K562 (cell line): Measurements from ENCODE around the gene TUT1. TPM values are rescaled to one million over a fixed set of nuclear protein-coding genes. Genes with fewer than 3 reads are reported as not detected.

Source experiments
- ATF1 ChIP-seq, 2 experiments: fragments of 450-650 bp in 1 of 2; IDR thresholded peaks; 2 replicates each; pipeline ENCODE4 v1.6.1; 2016; ENCODE audit warnings: missing compliant biosample characterization in 1 of 2, missing genetic modification characterization in 1 of 2
- CC2D1A ChIP-seq: fragments of 450-650 bp; IDR thresholded peaks from 2 replicates; pipeline ENCODE4 v1.6.1; 2017; ENCODE audit warnings: mild to moderate bottlenecking
- ESRRA ChIP-seq: fragments of 450-650 bp; IDR thresholded peaks from 2 replicates; pipeline ENCODE4 v1.6.1; 2014; ENCODE audit warnings: low read depth, mild to moderate bottlenecking, moderate library complexity, borderline replicate concordance
- FIP1L1 ChIP-seq: fragments of 200-400 bp; formaldehyde crosslinking; IDR thresholded peaks from 2 replicates; pipeline ENCODE4 v1.6.1; 2018; ENCODE audit warnings: mild to moderate bottlenecking, low read depth, low read length; ENCODE audit not compliant: poor library complexity, severe bottlenecking
- FOXP1 ChIP-seq: sonication (generic); formaldehyde crosslinking; IDR thresholded peaks from 2 replicates; pipeline ENCODE4 v1.8.0; 2022; ENCODE audit warnings: mild to moderate bottlenecking, missing genetic modification reagents
- GABPB1 ChIP-seq: sonication (generic); formaldehyde crosslinking; IDR thresholded peaks from 2 replicates; pipeline ENCODE4 v1.8.0; 2022; ENCODE audit warnings: mild to moderate bottlenecking, missing genetic modification reagents
- GATAD2B ChIP-seq: fragments of 450-650 bp; IDR thresholded peaks from 2 replicates; pipeline ENCODE4 v1.6.1; 2017; ENCODE audit warnings: mild to moderate bottlenecking, borderline replicate concordance
- HNRNPLL ChIP-seq: fragments of 200-400 bp; formaldehyde crosslinking; IDR thresholded peaks from 2 replicates; pipeline ENCODE4 v1.6.1; 2017; ENCODE audit warnings: low read length, low read depth, mild to moderate bottlenecking; ENCODE audit not compliant: poor library complexity, severe bottlenecking
- KAT7 ChIP-seq: sonication (generic); formaldehyde crosslinking; IDR thresholded peaks from 2 replicates; pipeline ENCODE4 v1.8.0; 2022; ENCODE audit warnings: missing genetic modification reagents, mild to moderate bottlenecking, borderline replicate concordance
- L3MBTL2 ChIP-seq: fragments of 450-650 bp; IDR thresholded peaks from 2 replicates; pipeline ENCODE4 v1.6.1; 2016; ENCODE audit warnings: mild to moderate bottlenecking, moderate library complexity
- MAZ ChIP-seq, 2 experiments: fragments of 450-650 bp in 1 of 2; sonication (generic) in 1 of 2; formaldehyde crosslinking; IDR thresholded peaks in 1 of 2; conservative IDR thresholded peaks in 1 of 2; 2 replicates each; pipeline versions ENCODE4 v1.4.0 to v1.5.0; 2020; ENCODE audit warnings: mild to moderate bottlenecking in 1 of 2, missing genetic modification reagents in 1 of 2
- MNT ChIP-seq, 2 experiments: fragments of 450-650 bp; conservative IDR thresholded peaks; 2 replicates each; pipeline ENCODE4 v1.6.1; 2017; ENCODE audit warnings: mild to moderate bottlenecking in 2 of 2, moderate library complexity in 2 of 2
- PHTF2 ChIP-seq: fragments of 250-450 bp; sonication (Bioruptor Pico); IDR thresholded peaks from 2 replicates; pipeline ENCODE4 v1.5.0; 2021; ENCODE audit warnings: mild to moderate bottlenecking
- PML ChIP-seq: IDR thresholded peaks from 2 replicates; pipeline ENCODE4 v1.6.1; 2012; ENCODE audit warnings: low read length, inconsistent platforms
- PRPF4 ChIP-seq: fragments of 200-400 bp; formaldehyde crosslinking; IDR thresholded peaks from one replicate; pipeline ENCODE4 v1.6.1; 2017; ENCODE audit warnings: low read length, low read depth, mild to moderate bottlenecking; ENCODE audit not compliant: insufficient read depth, poor library complexity, severe bottlenecking
- RBM22 ChIP-seq: fragments of 200-400 bp; formaldehyde crosslinking; IDR thresholded peaks from 2 replicates; pipeline ENCODE4 v1.6.1; 2018; ENCODE audit warnings: low read length, low read depth; ENCODE audit not compliant: poor library complexity, severe bottlenecking
- TAL1 ChIP-seq: fragments of 450-650 bp; IDR thresholded peaks from 2 replicates; pipeline ENCODE4 v1.6.1; 2016; ENCODE audit warnings: mild to moderate bottlenecking
- ZBTB33 ChIP-seq: sonication (generic); formaldehyde crosslinking; IDR thresholded peaks from 2 replicates; pipeline ENCODE4 v1.8.1; 2023; ENCODE audit warnings: mild to moderate bottlenecking, missing genetic modification reagents
- ZNF23 ChIP-seq: fragments of 250-450 bp; sonication (Bioruptor Pico); IDR thresholded peaks from 2 replicates; pipeline ENCODE4 v1.4.0; 2020; ENCODE audit warnings: mild to moderate bottlenecking
- ZNF436 ChIP-seq: fragments of 250-450, 450-650 bp; sonication (Bioruptor Pico); formaldehyde crosslinking; IDR thresholded peaks from 2 replicates; pipeline ENCODE4 v1.7.0; 2020; ENCODE audit warnings: mild to moderate bottlenecking
- ZNF740 ChIP-seq, 3 experiments: fragments of 200-800 bp in 1 of 3; sonication (Bioruptor generic) in 1 of 3; sonication (generic) in 1 of 3; formaldehyde crosslinking in 1 of 3; IDR thresholded peaks; 2 replicates each; pipeline versions ENCODE4 v1.6.1 to v1.8.0; 2016 to 2022; ENCODE audit warnings: mild to moderate bottlenecking in 2 of 3, missing compliant biosample characterization in 2 of 3, missing genetic modification characterization in 2 of 3, missing genetic modification reagents in 1 of 3
- ZNF766 ChIP-seq: fragments of 200-800 bp; sonication (Bioruptor generic); conservative IDR thresholded peaks from 2 replicates; pipeline ENCODE4 v1.6.1; 2016; ENCODE audit warnings: missing genetic modification characterization, missing compliant biosample characterization
- polyA plus RNA-seq, 8 experiments: library from polyadenylated mRNA; depleted of rRNA in 4 of 8; stranded (reverse) in 5 of 8; unstranded in 3 of 8; fragments of >200 nt; fragmentation: Nextera tagmentation in 2 of 8; fragmentation: Illumina TruSeq in 1 of 8; extraction: Ambion mirVana in 2 of 8; extraction: Trizol in 1 of 8; gene quantifications; 2 replicates each; pipeline versions ENCODE4 v1.2.1 to v1.2.3, GENCODE V29; 2011 to 2014; ENCODE audit warnings: inconsistent platforms in 1 of 8, missing spikeins in 1 of 8
- total RNA-seq, 7 experiments: library from RNA; depleted of rRNA in 6 of 7; stranded (reverse); fragments of >200 nt in 6 of 7; fragmentation: Illumina TruSeq in 2 of 7; extraction: Trizol in 2 of 7; gene quantifications; 2 replicates each; pipeline versions ENCODE4 v1.2.1 to v1.2.3, GENCODE V29; 2011 to 2021; ENCODE audit warnings: low replicate concordance in 1 of 7

TUT1 gene
- total and polyA plus RNA-seq, 9 of the 15 experiments (the other 6 are each of a cell fraction or from before 2014, with no cell fraction given) = 0.66 to 44.3 (median 15.7) TPM

GRCh38 chr11:62546244-62546928, 44.9 kb downstream of the TUT1 start, which contains the start of gene AHNAK (continued):
- TF ChIP-seq ATF1 (CRISPR knock-in tag; IDR thresholded peaks at IDR 0.05) (no peak), ATF1 (tag; IDR thresholded peaks at IDR 0.05) (0 out of 2 replicates have a peak, but pooled peaks have one; percentile 16), MAZ (CRISPR knock-in tag; conservative IDR thresholded peaks at IDR 0.05 in 1 of 2, IDR thresholded peaks at IDR 0.05 in 1 of 2) (peak; percentile 53 to 83; a peak in 3 of 4 replicates), PML (no peak), MNT (conservative IDR thresholded peaks at IDR 0.05) (0 out of 4 replicates have a peak, but pooled peaks of 1 of the 2 experiments have one; percentile 26), KAT7 (0 out of 2 replicates have a peak, but pooled peaks have one; percentile 21), ZNF436 (CRISPR knock-in tag) (0 out of 2 replicates have a peak, but pooled peaks have one; percentile 21), PRPF4 (no peak), CC2D1A (no peak), ESRRA (no peak), L3MBTL2 (0 out of 2 replicates have a peak, but pooled peaks have one; percentile 44), HNRNPLL (peak; percentile 24), PHTF2 (CRISPR knock-in tag) (peak; percentile 26; the same call in 1 of the 2 replicates), FIP1L1 (peak; percentile 72), GATAD2B (peak; percentile 81; the same call in 1 of the 2 replicates), ZNF740 (CRISPR knock-in tag; IDR thresholded peaks at IDR 0.05) (no peak), ZNF740 (tag; IDR thresholded peaks at IDR 0.05) (no peak), ZNF766 (CRISPR knock-in tag) (no peak), TAL1 (no peak), FOXP1 (CRISPR knock-in tag) (no peak), RBM22 (peak; percentile 39), ZBTB33 (CRISPR knock-in tag) (0 out of 2 replicates have a peak, but pooled peaks have one; percentile 28), ZNF23 (CRISPR knock-in tag) (no peak), GABPB1 (CRISPR knock-in tag) (peak; percentile 26; the same call in 1 of the 2 replicates)
